Ovary (tissue), 9 donors: ENCODE measurements around the gene CPXM2. TPM values are rescaled to one million over a fixed set of nuclear protein-coding genes. Genes with fewer than 3 reads are reported as not detected.

Source experiments
- DNase-seq, 5 donors: peaks; one replicate each; pipeline ENCODE4 v3.0.0-alpha.2; 2019 to 2020
- H3K27ac ChIP-seq, 2 donors: fragments of 200-600 bp; one replicate each; pipeline versions ENCODE4 v1.5.1 to v1.8.0; 2019 to 2022
- H3K27me3 ChIP-seq: fragments of 200-600 bp; one replicate; pipeline ENCODE4 v1.8.0; 2022
- H3K36me3 ChIP-seq: fragments of 200-600 bp; sonication (generic); one replicate; pipeline ENCODE4 v1.5.1; 2019
- H3K4me1 ChIP-seq: one replicate; pipeline ENCODE4 v1.8.1; 2013; ENCODE audit warnings: mild to moderate bottlenecking, moderate library complexity; ENCODE audit not compliant: insufficient read depth
- H3K4me3 ChIP-seq: fragments of 200-600 bp; sonication (generic); one replicate; pipeline ENCODE4 v1.5.1; 2017
- H3K9me3 ChIP-seq, 2 donors: fragments of 200-600 bp in 1 of 2; sonication (generic) in 1 of 2; one replicate each; pipeline versions ENCODE4 v1.5.1 to v1.8.1; 2013 to 2019; ENCODE audit warnings: mild to moderate bottlenecking in 1 of 2, moderate library complexity in 1 of 2
- CTCF ChIP-seq, 3 donors: fragments of 450-650 bp in 2 of 3; fragments of 200-600 bp in 1 of 3; IDR thresholded peaks; one replicate each; pipeline versions ENCODE4 v1.5.1 to v1.8.0; 2016 to 2022; ENCODE audit warnings: antibody characterized with exemption in 3 of 3, mild to moderate bottlenecking in 1 of 3
- EP300 ChIP-seq: sonication (generic); formaldehyde crosslinking; IDR thresholded peaks from one replicate; pipeline ENCODE4 v1.6.1; 2017; ENCODE audit warnings: antibody characterized with exemption
- POLR2A ChIP-seq: fragments of 450-650 bp; IDR thresholded peaks from one replicate; pipeline ENCODE4 v1.6.1; 2017; ENCODE audit warnings: antibody characterized with exemption, mild to moderate bottlenecking, moderate library complexity
- WGBS, 3 donors: extraction: QIAGEN DNeasy Blood & Tissue Kit in 1 of 3; methylation state at CpG; one replicate each; pipeline versions ENCODE4 v1.1.5 to v1.1.7; 2013 to 2017; 5-methylcytosine and 5-hydroxymethylcytosine counted together
- intact Hi-C, 4 donors: fragments of 100-400 bp; cut with DNase I; formaldehyde crosslinking; loops; one replicate each; pipeline versions ENCODE4 v1.11.0 to v1.15.1; 2022 to 2023
- polyA plus RNA-seq, 2 donors: library from polyadenylated mRNA; stranded (reverse); fragments of 200-250 nt in 1 of 2; fragments of 350-450 nt in 1 of 2; fragmentation: Illumina TruSeq in 1 of 2; extraction: RNeasy Lipid Tissue Mini Kit (QIAGEN cat#74804) in 1 of 2; gene quantifications; one replicate each; pipeline ENCODE4 v1.2.3, GENCODE V29; 2013 to 2014
- total RNA-seq, 7 donors: library from RNA; depleted of rRNA in 2 of 7; stranded (reverse); fragments of >200 nt in 2 of 7; fragmentation: NEBNext Ultra II Directional in 3 of 7; extraction: Animal tissue kit (Norgen Biotek cat#: 25700) in 3 of 7; gene quantifications; one replicate each; pipeline versions ENCODE4 v1.1.0 to v1.2.4, GENCODE V29; 2016 to 2023
- donor health status: DM: no; HTN: no; CAD: no; lungs with moderate emphysema.
- donor health status: DM: no; HTN: no; CAD: no.
- donor health status: Bipolar disorder and iron deficiency.
- donor health status: DM: yes; HTN: yes; CAD: no.
- donor health status: DM: no; HTN: no; CAD: no.
- donor health status: DM: yes; HTN: yes; CAD: no.

Gene CPXM2
- total and polyA plus RNA-seq, 9 donors: 5.5 to 66.0 (median 13.3) TPM

- TF ChIP-seq EP300 (no peak), POLR2A (no peak), CTCF (IDR thresholded peaks at IDR 0.05) (no peak)
- Histone ChIP-seq H3K36me3 (no peaks in the 10 kb centered on the region), H3K27ac (no peak overlapping the region), H3K4me3 (no peak overlapping the region), H3K4me1 (no peaks in the 10 kb centered on the region), H3K27me3 (no peaks in the 10 kb centered on the region), H3K9me3 (no peaks in the 10 kb centered on the region)
- DNase-seq: no peak
- intact Hi-C loops: no loop called here
- WGBS, 3 donors: 59 to 72% (median 67%) methylated on average over 8 of the region's 8 CpGs
These were observed 21.3 kb downstream of the CPXM2 start for GRCh38 chr10:123870260-123870659.

GRCh38 chr10:123869020-123869414, 22.6 kb downstream of the CPXM2 start:
- no peaks in the 10 kb centered on the region for H3K27me3 ChIP-seq
- intact Hi-C loops: no loop called here
- no peak overlapping the region for H3K27ac ChIP-seq
- no peaks in the 10 kb centered on the region for H3K36me3 ChIP-seq
- TF ChIP-seq POLR2A (no peak), EP300 (no peak), CTCF (IDR thresholded peaks at IDR 0.05) (no peak)
- H3K9me3 ChIP-seq: no peaks in the 10 kb centered on the region
- 86 to 93% (median 90%) methylated on average over 7 of the region's 7 CpGs for WGBS, 3 donors
- H3K4me3 ChIP-seq: no peak overlapping the region
- no peak for DNase-seq
- no peaks in the 10 kb centered on the region for H3K4me1 ChIP-seq

- intact Hi-C loops: no loop called here
- H3K4me1 ChIP-seq: no peaks in the 10 kb centered on the region
These were observed 23.3 kb downstream of the CPXM2 start for GRCh38 chr10:123868038-123869019.

GRCh38 chr10:123865880-123866279, 25.7 kb downstream of the CPXM2 start:
- WGBS, 3 donors: 77 to 87% (median 78%) methylated on average over 6 of the region's 6 CpGs
- H3K9me3 ChIP-seq: no peaks in the 10 kb centered on the region
- H3K27me3 ChIP-seq: no peaks in the 10 kb centered on the region
- H3K4me3 ChIP-seq: no peak overlapping the region
- no peak for DNase-seq
- TF ChIP-seq CTCF (IDR thresholded peaks at IDR 0.05): no peak
- no peak for TF ChIP-seq POLR2A
- TF ChIP-seq EP300: no peak
- H3K27ac ChIP-seq: no peak overlapping the region
- intact Hi-C loops: no loop called here
- H3K4me1 ChIP-seq: no peaks in the 10 kb centered on the region
- H3K36me3 ChIP-seq: no peaks in the 10 kb centered on the region

More at GRCh38 chr10:123868038-123869019, 23.3 kb downstream of the CPXM2 start:
- Histone ChIP-seq H3K36me3 (no peaks in the 10 kb centered on the region), H3K4me3 (no peak overlapping the region), H3K9me3 (no peaks in the 10 kb centered on the region), H3K27me3 (no peaks in the 10 kb centered on the region), H3K27ac (no peak overlapping the region)
- 86 to 89% (median 88%) methylated on average over 15 of the region's 15 CpGs for WGBS, 3 donors
- no peak for TF ChIP-seq EP300
- TF ChIP-seq CTCF (IDR thresholded peaks at IDR 0.05): no peak
- no peak for TF ChIP-seq POLR2A
- no peak for DNase-seq
